GM19463 (cell line): Measurements from ENCODE around the gene DBNL.

ENCODE experiments used
- ATAC-seq: cut with Tn5 transposase; IDR thresholded peaks from one replicate; pipeline ENCODE4 v1.9.1; 2021; ENCODE audit warnings: mild to moderate bottlenecking, moderate library complexity; ENCODE audit not compliant: unreplicated experiment

The DBNL gene

DNA sequence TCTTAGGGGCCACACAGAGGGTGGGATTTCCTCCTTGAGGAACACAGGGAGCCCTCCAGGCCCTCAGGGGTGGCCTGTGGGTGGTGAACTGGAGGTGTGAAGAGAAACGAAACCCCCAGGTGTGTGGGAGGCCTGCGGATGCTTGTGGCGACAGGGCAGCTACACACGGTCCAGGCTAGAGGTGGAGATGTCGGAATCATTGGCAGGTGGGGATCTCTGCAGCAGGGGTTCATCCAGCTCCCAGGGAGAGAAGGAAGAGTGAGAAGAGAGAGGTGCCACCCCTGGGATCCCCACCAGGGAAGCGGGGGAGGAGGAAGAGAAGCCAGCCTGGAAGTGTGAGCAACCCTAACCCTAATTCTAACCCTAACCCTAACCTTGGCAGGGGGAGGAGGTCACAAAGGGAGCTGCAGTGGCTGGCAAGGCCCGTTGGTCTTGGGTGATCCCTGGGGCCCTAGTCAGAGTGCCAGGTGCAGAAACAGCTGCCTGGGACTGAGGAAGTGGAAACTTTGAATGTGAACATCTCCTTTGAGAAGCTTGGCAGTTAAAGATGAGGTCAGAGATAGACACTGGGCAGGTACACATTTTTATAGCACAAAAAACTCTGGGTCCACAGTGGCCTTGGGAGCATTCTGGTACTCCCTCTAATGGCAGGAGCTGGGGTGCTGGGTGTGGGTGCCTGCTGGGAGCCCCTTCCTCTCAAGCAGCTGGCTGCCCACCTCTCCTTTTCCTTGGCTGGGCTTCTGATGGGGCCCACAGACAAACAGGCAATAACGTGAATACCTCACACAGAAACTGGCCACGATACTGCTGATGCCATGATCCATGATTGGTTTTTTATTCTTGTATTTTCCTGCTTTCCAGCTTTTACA lies 52.8 kb downstream of the DBNL start:
- ATAC-seq = peak; percentile 73

DNA sequence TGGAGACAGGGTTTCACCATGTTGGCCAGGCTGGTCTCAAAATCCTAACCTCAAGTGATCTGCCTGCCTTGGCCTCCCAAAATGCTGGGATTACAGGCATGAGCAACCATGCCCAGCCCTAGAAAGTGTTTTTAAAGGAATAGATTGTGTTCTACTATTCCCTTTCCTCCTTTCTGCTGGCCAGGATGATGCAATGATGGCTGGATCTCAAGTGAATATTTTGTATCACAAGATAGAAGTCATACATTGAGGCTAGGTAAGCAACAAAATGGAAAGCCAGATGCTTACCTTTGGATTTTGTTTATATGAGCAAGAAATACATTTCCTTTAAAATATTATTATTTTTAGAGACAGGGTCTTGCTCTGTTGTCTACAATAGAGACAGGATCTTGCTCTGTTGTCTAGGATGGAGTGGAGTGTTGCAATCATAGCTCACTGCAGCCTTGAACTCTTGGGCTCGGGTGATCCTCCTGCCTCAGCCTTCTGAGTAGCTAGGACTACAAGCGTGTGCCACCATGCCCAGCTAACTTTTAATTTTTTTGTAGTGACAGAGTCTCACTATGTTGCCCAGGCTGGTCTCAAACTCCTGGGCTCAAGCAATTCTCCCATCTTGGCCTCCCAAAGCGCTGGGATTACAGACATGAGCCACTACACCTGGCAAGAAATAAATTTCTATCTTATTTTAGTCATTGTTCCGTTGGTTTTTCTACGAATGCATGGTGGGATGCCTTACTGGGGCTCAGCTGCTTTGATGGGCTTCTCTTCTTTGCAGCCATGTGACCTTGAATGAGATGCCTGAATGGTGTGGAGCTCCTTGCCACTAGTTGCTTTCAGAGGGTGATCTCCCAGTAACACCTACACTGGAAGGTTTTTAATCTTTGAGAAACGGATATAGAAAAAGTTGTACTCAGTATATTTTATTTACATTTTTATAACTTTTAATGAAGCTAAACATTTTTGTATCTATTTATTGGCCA lies 53.9 kb downstream of the DBNL start:
- ATAC-seq = no peak

DNA sequence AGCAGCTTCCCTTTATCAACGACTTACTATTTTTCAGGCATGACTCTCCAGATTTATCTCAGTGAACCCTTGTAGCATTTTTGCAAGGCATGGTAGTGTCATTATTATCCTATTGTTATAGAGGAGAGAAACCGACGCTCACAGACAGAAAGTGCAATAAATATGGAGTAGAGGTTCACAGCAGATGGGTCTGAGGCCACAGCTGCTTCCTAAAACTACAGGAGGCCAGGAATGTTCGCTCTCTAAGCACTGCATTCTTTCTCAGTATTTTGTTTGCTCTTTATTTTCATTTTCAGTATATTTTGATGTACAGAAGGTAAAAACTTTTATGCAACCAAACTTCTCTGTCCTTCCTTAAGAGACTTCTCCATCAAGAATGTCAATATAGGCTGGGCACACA lies 55.2 kb downstream of the DBNL start:
- no peak for ATAC-seq

DNA sequence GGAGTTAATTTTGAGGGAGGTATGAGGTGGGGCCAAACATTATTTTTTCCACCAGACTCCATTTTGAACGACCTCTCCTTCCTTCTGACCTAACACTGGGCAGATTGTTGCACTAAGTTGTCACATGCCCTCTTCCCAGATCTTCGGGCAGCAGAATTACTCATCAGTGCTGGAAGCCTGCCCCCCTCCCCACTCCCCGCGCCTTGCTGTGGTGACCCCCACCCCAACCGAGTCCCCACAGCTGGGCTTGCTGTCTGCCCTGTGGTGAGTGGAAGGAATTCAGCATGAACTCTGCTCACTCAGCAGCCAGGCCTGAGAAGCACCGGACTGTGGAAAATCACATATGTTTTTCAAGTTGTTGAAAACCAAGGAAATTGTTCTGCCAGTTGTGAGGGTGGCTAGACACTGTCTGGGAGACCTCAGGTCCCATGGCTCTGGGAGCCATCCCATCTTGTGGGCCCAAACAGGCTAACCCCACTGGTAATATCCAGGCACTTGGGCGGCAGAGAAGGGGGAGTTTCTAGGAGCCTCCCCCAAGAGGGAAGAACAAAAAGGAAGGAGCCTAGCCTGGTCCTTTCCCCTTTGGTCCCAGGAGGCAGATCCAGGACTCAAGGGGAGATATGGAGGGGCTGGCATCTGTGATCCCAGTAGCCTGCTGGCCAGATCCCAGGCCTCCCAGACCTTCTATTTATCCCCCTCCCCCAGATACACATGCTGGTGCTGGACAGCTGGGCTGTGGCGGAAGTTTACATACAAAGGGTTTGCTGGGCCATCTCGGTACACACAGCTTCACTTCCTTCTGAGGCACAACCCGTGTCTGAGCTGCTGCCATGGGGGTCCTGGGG lies 56.2 kb downstream of the DBNL start:
- no peak for ATAC-seq

DNA sequence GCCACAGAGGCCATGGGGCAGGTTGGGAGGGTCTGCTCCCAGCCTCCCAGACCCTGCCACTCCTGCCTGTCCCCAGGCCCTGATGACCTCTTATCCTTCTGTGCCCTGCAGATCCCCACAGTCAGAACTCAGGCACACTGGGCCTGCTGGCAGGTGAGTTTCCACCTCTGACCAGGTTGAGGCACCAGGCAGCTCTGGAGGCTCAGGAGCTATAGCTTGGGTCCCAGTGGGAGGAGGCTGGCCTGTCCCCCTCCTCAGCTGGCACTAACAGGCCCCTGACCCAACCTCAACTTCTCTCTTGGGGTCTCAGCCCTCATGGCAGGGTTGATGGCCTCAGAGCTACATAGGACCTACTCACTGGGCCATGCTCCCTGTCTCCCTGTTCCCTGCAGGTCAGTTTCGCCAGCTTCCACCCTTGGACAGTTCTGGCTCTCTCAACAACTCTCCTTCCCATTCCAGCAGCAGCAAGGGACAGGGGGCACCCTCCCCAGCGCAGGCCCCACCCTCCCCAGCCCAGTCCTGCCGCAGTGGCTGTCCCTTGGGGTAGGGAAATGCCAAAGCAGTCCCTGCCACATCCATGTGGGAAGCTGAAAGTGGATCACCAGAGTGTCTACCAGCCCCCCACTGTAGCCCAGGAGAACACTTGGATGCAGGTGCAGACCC lies 56.9 kb downstream of the DBNL start:
- no peak for ATAC-seq

DNA sequence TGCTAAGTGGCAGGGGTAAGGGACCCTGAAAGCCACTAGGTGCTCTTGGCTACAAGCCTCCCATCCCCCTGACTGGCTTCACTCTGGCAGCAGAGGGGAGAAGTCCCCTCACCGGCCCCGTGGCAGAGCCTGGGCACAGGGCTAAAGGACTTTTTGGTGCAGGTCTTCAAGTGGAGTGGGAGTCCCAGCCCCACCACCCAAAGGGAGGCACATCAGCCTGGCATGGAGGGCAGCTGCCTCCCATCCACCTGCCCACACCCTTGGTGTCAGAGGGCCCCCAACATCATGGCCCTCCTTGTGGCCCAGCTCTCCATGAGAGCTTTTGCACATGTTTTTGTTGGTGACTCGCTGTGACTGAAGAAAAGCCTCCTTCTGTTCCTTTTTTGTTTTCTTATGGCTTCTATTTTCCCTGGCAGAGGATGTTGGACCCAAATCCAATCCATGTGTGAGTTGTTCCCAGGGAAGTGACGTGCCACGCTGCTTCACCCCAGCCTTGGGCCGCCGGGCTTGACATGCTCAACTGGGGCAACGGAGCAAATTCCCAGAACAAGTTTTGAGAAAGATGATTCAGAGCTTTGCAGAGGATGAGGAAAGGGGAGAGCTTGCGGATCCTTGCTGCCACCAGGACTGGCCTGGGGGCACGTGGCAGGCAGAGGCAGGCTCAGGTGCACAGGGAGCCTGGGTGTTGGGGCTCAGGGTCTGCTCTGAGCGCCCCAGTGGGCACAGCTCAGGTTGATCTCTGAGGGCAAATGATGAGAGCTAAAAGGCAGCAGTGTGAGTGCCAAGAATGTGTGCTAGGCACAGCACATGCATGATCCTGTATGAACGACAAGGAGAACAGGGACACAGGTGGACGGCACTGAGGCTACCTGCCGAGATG lies 57.7 kb downstream of the DBNL start:
- no peak for ATAC-seq

DNA sequence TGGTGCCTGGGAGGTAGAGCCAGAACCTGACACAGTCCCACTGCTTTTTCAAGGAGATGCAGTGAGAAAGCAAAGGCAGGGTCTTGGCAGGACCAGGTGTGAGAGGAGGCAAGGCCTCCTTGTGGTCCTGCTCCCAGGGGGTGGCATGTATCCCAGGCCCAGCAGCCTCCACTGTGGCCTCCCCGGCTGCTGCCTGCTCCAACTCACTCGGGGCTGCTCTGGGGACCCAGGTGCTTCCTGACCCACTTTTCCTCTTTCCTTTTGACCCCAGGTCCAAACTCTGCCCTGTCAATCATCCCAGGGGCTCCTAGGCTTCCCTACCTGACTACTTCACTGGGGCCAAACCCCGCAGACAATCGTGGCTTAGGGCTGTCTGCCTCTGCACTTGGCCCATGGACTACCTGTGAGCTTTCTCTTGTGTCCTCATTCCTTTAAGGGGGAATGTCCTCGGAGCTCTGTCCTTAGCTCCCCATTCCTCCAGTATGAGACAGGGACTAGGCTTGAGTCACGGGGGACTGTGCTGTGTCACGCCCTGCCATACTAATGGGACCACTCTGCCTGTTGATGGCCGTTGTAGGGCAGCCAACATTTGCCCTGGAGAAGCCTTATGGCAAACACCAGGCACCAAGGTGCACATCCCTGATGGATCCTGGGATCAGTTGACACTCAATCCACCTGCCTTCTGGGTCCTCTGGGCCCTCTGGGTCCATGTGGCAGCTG lies 58.5 kb downstream of the DBNL start:
- no peak for ATAC-seq

DNA sequence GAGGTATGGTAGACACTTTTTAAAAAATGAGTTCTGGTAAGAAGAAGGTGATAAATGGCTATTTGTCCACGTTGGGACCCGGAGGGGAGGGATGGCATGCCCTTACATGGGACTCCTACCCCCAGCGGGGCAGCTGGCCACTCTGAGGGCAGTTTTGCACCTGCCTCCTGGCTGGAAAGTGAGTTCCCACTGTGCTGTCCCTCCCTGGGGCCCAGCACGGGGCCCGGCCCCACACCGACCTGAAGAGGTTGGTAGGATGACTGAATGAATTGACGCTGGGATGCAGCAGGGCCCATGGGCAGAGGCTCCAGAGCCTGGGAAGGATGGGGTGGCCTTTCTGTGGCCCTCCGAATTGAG lies 59.0 kb downstream of the DBNL start:
- ATAC-seq = no peak

DNA sequence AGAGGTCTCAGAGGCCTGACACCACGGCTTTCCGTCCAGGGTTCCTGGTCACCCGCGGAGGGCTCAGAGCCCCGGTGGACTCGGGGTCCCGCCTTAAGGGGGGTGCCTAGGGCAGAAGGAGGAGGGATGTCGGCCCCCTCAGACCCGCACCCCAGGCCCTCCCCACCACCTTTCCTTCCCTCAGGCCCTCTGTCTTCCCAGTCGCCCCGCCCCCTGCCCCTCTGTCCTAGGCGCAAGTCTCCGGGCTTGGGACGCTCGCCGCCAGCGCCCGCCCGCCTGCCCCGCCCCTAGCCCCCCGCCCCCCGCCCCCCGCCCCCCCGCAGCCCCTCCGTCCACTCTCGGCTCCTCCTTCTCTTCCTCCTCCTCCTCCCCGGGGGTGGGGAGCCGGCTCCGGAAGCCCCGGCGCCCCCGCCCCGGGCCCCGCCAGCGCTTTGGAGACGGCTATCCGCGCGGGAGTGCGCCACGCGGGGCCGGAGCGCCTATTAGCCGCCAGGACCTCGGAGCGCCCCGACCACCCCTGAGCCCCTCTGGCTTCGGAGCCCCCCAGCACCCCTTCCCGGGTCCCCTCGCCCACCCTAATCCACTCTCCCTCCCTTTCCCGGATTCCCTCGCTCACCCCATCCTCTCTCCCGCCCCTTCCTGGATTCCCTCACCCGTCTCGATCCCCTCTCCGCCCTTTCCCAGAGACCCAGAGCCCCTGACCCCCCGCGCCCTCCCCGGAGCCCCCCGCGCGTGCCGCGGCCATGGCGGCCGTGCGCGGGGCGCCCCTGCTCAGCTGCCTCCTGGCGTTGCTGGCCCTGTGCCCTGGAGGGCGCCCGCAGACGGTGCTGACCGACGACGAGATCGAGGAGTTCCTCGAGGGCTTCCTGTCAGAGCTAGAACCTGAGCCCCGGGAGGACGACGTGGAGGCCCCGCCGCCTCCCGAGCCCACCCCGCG lies 59.7 kb downstream of the DBNL start, which contains the start of gene AEBP1:
TSS of gene AEBP1 (plus strand) at position 423 of the 937 bp plus-strand sequence. CDS start at position 744, 321 bp downstream.
- ATAC-seq = no peak

DNA sequence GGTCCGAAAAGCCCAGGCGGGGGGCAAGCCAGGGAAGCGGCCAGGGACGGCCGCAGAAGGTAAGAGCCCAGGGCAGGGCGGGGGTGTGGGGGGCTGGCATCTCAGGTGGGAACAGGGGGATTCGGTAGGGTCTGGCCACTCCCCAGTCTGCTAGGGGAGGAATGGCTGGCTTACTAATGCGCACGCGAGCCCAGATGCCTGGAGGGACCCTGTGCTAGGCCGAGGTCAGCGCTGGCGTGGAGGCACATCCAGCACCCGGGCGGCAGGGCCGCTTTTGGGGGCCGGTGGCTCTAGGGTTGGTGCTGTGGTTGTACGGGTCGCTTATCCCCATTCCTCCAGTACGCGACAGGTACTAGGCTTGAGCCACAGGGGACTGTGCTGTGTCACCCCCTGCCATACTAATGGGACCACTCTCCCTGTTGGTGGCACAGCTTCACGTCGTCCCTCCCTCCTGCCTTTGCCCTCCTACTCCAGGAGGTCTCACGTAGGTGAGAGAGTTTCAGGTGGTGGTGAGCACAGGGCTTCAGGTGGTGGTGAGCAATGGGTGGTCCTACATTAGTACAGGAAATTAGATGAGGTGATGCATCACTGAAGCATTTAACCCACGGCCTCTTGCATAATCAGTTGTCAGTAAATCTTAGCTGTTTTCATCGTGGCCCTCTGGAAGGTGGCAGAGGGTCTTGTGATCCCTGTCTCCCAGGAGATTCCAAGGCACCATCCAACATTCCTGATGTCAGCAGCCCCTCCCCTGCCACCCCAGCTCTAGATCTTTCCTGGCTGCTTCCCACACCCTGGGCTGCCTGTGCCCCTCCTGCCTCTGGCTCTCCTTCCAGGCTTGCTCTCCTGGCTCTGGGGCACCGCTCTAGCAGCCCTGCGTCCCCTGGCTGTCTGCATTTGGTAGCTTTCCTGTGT lies 60.6 kb downstream of the DBNL start:
- ATAC-seq = no peak

DNA sequence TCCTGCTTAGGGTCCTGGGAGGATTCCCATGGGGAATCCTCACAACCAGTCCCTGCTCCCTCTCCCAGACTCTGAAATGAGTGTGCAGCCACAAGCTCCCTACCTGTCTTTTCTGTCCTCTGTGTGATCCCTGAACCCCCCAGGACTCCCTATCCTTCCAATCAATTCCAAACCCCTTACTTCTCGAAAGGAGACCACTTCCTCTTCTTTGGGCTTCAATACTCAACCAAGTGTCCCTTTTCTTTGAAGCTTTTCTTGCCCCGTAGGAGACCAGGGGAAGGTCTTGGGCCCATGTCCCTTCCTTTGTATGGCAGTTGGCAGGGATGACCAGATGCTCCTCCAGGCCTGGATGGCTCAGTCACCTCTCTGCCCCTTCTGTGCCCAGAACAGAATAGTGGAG lies 61.3 kb downstream of the DBNL start:
- ATAC-seq = no peak

DNA sequence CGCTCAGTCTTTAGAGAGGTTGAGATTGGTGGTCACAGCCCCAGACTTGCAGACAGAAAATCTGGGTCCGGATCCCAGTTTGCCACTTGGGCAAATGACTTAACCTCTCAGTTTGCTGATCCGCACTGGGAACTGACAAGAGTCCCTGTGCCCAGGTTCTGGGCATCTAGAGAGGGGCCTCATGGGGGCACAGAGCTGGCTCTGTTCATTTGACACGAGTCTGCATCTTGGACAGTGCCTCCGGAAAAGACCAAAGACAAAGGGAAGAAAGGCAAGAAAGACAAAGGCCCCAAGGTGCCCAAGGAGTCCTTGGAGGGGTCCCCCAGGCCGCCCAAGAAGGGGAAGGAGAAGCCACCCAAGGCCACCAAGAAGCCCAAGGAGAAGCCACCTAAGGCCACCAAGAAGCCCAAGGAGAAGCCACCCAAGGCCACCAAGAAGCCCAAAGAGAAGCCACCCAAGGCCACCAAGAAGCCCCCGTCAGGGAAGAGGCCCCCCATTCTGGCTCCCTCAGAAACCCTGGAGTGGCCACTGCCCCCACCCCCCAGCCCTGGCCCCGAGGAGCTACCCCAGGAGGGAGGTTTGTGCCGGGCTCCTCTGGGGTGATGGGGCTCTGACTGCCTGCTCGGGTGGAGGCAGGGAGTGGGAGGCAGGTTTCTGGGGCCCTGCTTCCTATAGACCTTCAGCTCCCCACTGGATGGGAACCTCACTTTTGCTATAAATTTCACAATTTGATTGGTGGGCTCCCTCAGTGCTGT lies 62.0 kb downstream of the DBNL start:
- no peak for ATAC-seq

DNA sequence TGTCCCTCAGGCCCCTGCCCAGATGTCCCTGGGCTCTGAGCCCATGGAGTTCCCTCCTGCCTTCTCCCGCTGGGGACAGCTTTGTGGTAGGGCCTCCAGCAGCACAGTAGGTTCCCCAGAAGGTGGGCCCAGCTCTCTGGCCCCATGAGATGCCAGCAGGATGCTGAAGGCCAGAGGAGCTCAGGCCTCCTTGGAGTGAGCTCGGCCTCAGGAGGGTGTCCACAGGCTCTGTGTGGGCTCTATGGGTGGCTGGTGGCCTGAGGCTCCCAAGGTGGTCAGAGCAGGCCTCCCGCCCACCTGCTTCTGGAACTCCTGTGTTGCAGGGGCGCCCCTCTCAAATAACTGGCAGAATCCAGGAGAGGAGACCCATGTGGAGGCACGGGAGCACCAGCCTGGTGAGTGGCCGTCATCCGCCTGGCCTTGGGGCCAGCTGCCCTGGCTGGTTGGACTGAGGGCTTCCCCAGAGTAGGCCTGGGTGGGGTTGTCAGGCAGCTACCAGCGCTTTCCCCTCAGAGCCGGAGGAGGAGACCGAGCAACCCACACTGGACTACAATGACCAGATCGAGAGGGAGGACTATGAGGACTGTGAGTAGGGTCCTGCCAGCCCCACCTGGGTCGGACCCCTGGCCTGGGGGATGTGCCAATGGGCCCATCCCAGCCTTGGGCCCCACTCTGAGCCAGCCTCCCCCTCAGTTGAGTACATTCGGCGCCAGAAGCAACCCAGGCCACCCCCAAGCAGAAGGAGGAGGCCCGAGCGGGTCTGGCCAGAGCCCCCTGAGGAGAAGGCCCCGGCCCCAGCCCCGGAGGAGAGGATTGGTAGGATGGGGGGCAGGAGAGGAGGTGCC lies 62.8 kb downstream of the DBNL start:
- ATAC-seq = no peak

DNA sequence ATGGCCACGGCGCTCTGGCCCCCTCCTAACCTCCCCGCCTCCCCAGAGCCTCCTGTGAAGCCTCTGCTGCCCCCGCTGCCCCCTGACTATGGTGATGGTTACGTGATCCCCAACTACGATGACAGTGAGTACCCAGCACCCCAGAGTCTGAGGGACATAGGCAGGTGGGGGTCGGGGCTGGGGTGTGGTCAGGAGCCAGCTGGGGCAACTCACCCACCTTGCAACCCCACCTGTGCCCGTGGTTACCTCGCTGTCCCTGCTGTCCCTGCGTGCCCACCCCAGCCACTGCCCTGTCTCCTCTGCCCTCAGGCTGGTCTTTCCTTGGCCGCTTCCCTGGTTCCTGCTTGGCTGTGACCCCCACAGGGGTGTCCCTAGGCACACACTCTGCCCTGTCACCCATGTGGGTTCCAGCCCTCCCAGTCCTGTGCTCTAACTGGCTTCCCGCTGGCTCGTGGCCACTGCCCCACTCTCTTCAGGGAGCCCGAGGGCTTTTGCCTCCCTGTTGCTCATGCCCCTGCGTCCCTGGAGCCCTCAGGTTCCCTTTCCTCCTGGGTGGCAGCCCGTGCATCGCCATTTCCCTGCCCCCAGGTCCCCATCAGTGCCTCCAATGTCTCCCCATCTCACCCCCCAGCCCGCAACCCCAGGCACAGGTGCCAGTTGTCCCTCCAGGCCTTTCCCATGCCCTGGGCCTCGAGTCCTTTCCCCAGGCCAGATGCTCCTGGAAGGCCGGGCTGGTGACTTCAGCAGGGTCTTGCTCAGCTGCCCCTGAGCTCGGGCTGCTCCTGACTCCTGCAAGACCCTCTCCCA lies 63.7 kb downstream of the DBNL start:
- ATAC-seq = no peak
